Osteocyte (in vitro differentiated cells): Measurements from ENCODE around the gene CCS. TPM values are rescaled to one million over a fixed set of nuclear protein-coding genes. Genes with fewer than 3 reads are reported as not detected.
"Not testable (repeated sequence)": the region's sequence is repeated elsewhere in the genome, so short reads cannot be mapped to it uniquely, and the experiment has no call there.

Experiments
- DNase-seq: peaks from one replicate; pipeline ENCODE4 v3.0.0; 2021; ENCODE audit warnings: mixed read lengths; ENCODE audit not compliant: unreplicated experiment; ENCODE audit errors: extremely low spot score
- H3K27ac Mint-ChIP-seq: one replicate; pipeline ENCODE4 v1.8.0; 2021; ENCODE audit warnings: mild to moderate bottlenecking, mixed read lengths; ENCODE audit not compliant: unreplicated experiment
- H3K27me3 Mint-ChIP-seq: one replicate; pipeline ENCODE4 v1.8.0; 2021; ENCODE audit warnings: mixed read lengths; ENCODE audit not compliant: unreplicated experiment
- H3K36me3 Mint-ChIP-seq: one replicate; pipeline ENCODE4 v1.8.0; 2021; ENCODE audit warnings: mixed read lengths; ENCODE audit not compliant: unreplicated experiment
- H3K4me1 Mint-ChIP-seq: one replicate; pipeline ENCODE4 v1.8.0; 2021; ENCODE audit warnings: mixed read lengths; ENCODE audit not compliant: unreplicated experiment
- H3K4me3 Mint-ChIP-seq: one replicate; pipeline ENCODE4 v1.8.0; 2021; ENCODE audit warnings: mild to moderate bottlenecking, moderate library complexity, mixed read lengths; ENCODE audit not compliant: unreplicated experiment
- H3K9me3 Mint-ChIP-seq: one replicate; pipeline ENCODE4 v1.8.0; 2021; ENCODE audit warnings: mixed read lengths; ENCODE audit not compliant: unreplicated experiment
- CTCF ChIP-seq: fragments of 200-600 bp; sonication (generic); IDR thresholded peaks from 2 replicates; pipeline ENCODE4 v1.5.0; 2021; ENCODE audit warnings: antibody characterized with exemption, mild to moderate bottlenecking, moderate library complexity
- total RNA-seq: library from RNA; stranded (reverse); gene quantifications from 2 replicates; pipeline ENCODE4 v1.2.1, GENCODE V29; 2021

CCS gene
- total RNA-seq, 1 donor from 2014 or later = 46.8 TPM

DNA sequence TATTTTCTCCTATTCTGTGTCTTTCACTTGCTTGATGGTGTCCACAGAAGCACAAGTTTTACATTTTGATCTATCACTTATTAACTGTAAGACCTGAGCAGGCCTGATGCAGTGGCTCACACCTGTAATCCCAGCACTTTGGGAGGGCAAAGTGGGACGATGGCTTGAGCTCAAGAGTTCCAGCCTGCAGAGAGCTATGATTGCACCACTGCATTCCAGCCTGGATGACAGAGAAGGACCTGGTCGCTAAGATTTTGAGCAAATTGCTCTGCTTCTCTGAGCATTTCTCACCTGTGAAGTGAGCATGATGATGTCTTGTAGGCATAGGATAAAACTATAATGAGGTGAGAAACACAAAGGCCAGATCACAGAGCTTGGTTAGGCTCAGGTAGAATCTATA is 6.8 kb upstream of the CCS start:
- DNase-seq = no peak
- Mint-ChIP-seq H3K36me3 (no peaks in the 10 kb centered on the region), H3K27ac (no peak overlapping the region), H3K4me3 (no peak overlapping the region), H3K27me3 (no peaks in the 10 kb centered on the region), H3K4me1 (no peaks in the 10 kb centered on the region), H3K9me3 (no peaks in the 10 kb centered on the region)
- no peak for TF ChIP-seq CTCF

- not testable (repeated sequence) for H3K36me3 Mint-ChIP-seq, H3K27me3 Mint-ChIP-seq, H3K4me3 Mint-ChIP-seq, H3K27ac Mint-ChIP-seq, H3K9me3 Mint-ChIP-seq, DNase-seq
- H3K4me1 Mint-ChIP-seq = peaks cover 18% of the 10 kb centered on the region
Observed at GRCh38 chr11:66589315-66589714, 3.7 kb upstream of the CCS start.

DNA sequence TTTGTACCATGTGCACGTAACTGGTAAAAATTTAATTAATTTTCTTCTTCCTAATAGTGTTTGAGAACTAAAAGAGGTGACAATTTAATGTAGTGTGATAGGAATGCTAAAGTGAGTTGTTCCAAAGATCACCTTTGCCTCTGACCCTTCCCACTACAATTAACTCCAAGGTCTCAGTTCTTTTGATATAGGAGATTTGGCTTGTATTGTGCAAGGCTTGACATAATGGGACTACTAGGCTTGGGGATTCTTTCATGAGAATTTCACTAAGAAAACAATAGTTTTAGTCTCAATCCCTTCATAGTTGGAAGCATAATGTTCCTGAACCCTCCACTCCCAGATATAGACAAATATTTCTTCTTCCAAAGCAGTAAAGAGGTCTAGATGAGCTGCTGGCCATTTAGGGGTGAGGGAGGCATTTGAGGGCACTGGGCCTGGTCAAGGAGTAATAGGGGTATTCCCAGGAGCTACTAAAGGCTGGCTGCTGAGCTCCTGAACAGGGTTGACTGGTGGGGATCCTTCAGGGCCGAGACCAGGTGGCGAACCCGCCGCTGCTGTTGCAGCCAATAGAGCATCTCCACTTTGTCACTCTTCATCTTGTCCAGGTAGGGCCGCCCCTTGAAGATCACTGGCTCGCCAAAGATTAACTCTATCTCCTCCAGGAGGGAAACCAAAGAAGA is 2.8 kb upstream of the CCS start:
- DNase-seq = no peak
- Mint-ChIP-seq H3K27ac (no peak overlapping the region), H3K4me1 (peaks cover 24% of the 10 kb centered on the region), H3K27me3 (no peaks in the 10 kb centered on the region), H3K9me3 (no peaks in the 10 kb centered on the region), H3K4me3 (no peak overlapping the region), H3K36me3 (peaks cover 2% of the 10 kb centered on the region)
- no peak for TF ChIP-seq CTCF

GRCh38 chr11:66591175-66591574 is 1.8 kb upstream of the CCS start:
- Mint-ChIP-seq H3K36me3 (peaks cover 2% of the 10 kb centered on the region), H3K27ac (no peak overlapping the region), H3K9me3 (no peaks in the 10 kb centered on the region), H3K4me1 (peaks cover 30% of the 10 kb centered on the region), H3K4me3 (no peak overlapping the region), H3K27me3 (no peaks in the 10 kb centered on the region)
- TF ChIP-seq CTCF = no peak
- DNase-seq = no peak

GRCh38 chr11:66593303-66593635 is 284 bp downstream of the CCS start:
- Mint-ChIP-seq H3K9me3 (no peaks in the 10 kb centered on the region), H3K27ac (peak overlapping the region; percentile 99), H3K27me3 (no peaks in the 10 kb centered on the region), H3K4me1 (peaks cover 30% of the 10 kb centered on the region), H3K36me3 (peaks cover 2% of the 10 kb centered on the region), H3K4me3 (peak overlapping the region; percentile 100)
- no peak for DNase-seq
- no peak for TF ChIP-seq CTCF

DNA sequence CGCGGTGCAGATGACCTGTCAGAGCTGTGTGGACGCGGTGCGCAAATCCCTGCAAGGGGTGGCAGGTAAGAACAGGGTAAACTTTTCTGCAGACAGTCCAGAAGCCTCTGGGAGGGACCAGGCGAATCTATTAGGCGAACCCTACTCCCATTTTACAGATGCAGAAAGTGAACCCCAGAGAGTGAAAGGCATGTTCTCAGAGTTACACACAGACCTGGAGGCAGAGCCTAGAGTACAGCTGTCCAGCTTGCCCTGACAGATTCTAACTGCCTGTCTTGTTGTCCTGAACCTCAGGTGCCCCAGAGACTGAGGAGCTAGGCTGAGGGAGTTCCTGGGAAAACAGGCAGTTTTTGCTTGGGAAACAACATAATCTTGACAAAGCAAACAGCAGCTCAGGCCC is 665 bp downstream of the CCS start:
- no peaks in the 10 kb centered on the region for H3K27me3 Mint-ChIP-seq
- H3K4me3 Mint-ChIP-seq = peak overlapping the region; percentile 100
- DNase-seq = no peak
- no peak for TF ChIP-seq CTCF
- H3K27ac Mint-ChIP-seq = peak overlapping the region; percentile 99
- peaks cover 2% of the 10 kb centered on the region for H3K36me3 Mint-ChIP-seq
- peaks cover 30% of the 10 kb centered on the region for H3K4me1 Mint-ChIP-seq
- H3K9me3 Mint-ChIP-seq = no peaks in the 10 kb centered on the region
